Measurements from ENCODE around the gene G3BP2.
"Not testable (repeated sequence)": the region's sequence is repeated elsewhere in the genome, so short reads cannot be mapped to it uniquely, and the experiment has no call there.

G3BP2 gene

GRCh38 chr4:75673027-75673958 lies at the start of gene G3BP2:
Gene G3BP2, minus strand, starts transcription at chr4:75673411. Its CDS starts 11,386 bp downstream, at chr4:75662025.
- peak; percentile 91 for DNase-seq

GRCh38 chr4:75722417-75722816 lies 49.2 kb upstream of the G3BP2 start:
- DNase-seq: no peak

GRCh38 chr4:75718529-75718928 lies 45.3 kb upstream of the G3BP2 start:
- no peak for DNase-seq

GRCh38 chr4:75717408-75717807 lies 44.2 kb upstream of the G3BP2 start:
- DNase-seq: no peak

DNA sequence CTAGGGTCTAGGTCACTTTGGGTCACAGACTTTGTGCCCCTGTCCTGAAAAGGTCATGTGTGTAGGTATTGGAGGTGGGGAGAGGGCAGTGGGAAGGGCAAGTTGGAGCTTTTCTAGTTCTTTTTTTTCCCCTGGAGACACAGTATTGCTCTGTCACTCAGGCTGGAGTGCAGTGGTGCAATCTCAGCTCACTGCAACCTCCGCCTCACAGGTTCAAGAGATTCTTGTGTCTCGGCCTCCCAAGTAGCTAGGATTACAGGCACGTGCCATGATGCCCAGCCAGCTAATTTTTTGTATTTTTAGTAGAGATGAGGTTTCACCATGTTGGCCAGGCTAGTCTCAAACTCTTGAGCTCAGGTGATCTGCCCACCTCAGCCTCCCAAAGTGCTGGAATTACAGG lies 42.8 kb upstream of the G3BP2 start:
- not testable (repeated sequence) for DNase-seq

DNA sequence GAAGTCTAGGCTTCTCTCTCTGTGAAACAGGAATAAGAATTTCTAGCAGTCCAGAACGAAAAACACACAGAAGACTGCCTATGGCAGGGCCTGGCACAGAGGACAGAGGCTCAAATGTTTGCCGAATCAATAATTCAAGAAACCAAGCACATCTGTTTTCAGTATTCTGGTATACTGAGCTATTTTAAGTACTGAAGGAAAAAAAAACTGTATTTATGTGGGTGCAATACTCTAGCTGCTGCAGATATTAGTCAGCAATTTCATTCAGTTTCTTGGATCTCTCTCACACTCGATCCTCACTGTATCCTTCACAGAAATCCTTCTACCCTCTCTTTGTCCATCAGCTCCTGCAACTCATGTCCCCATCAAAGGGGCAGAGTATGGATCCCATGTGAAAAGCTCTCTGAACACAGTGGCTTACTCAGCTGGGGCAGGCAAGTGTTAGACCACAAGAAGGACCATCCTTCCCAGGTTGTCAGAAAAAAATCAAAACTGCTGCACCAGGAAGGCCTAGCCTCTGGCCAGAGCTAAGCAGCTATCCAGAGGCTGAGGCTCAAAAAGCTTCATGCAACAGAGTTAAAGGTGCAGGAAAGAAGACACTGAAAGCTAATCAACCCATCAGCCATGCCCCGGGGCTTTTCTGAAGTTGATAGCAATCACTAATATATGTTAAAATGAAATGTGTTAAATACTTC lies 42.0 kb upstream of the G3BP2 start:
- no peak for DNase-seq

DNA sequence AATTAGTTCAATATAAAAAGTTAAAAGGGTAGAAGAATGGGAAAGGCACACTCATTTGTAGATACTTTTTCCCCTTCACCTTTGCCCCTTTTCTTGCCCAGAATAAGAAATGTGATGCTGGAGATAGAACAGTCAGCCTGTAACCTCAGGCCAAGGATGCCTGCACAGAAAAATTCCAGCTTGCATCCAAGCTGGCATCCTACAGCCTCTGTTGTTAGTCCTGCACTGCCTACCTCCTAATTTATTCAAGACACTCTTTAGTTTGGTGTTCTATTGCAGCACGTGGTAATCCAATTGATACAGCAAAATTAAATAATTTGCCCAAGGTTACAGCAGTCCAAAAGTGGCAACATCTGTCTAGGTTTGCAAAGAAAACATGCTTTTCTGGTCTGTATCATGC lies 41.5 kb upstream of the G3BP2 start:
- no peak for DNase-seq

DNA sequence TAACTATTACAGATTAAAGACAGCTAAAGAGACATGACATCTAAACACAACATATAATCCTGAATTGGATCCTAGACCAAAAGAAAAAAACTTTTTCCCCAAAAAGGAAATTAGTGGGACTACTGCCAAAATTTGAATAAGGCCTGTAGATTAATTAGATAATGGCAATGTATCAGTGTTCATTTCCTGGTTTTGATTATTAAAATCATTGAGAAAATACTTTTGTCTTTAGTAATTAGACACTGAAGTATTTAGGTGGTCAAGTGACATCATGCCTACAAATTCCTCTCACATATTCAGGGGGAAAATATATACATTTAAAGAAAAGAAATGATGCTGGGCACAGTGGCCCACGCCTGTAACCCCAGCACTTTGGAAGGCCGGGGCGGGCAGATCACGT lies 40.8 kb upstream of the G3BP2 start:
- DNase-seq: no peak

- DNase-seq: no peak
Measured at GRCh38 chr4:75710246-75710645, 37.0 kb upstream of the G3BP2 start.

DNA sequence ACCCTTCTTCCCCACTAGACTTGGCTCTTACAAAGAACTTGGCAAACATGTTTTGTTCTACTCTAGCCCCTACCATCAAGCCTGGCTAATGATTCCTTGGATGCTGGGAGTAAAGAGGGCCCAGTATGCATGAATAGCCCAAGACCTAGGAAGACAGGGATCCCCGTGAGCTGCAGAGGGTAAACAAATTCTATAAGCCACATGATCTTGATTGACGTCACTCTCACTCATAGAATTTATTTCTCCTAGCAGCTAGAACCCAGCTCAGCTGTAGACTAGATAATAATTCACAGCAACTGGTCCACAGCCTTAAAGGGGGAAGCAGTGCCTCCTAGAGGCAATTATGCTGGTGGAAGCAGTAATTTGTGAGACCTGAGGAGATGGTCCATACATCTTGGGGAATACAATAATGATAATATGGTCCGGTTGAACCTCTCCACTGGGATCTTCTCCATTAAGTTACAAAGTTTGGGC lies 35.0 kb upstream of the G3BP2 start:
- no peak for DNase-seq

DNA sequence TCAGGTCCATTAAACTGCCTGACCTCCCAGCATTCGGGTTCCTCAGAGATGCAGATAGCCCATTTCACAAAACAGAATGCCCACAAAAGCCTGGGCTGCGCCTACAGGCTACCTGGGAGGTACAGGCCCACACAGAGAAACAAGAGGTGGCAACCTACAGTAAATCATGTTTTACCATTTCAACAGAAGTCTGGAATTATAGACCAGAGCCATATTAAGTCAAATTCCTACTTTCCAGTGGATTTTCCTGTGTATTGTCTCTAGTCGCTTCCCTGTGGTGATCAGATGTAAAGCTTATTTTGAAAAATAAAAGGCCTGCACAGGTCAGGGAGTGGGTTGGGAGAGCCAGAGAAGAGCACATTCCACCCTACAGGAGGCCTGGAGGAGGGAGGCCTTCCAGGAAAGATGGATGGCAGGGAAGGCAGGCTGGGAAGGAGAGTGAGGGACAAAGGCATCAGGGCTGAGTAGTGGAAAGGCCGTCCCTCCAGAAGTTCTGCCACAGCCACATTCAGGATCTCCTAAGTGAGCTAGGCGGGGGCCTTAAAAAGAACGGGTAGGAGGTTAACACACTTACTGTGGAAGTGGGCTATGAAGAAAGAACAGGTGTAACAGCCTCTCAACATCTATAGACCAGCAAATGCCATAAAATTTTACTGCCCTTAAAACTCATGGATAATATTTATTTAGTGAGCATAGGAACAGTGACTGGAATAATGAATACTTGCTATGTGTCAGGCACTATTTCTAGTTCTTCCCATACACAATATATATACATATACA lies 32.2 kb upstream of the G3BP2 start:
- DNase-seq: no peak

DNA sequence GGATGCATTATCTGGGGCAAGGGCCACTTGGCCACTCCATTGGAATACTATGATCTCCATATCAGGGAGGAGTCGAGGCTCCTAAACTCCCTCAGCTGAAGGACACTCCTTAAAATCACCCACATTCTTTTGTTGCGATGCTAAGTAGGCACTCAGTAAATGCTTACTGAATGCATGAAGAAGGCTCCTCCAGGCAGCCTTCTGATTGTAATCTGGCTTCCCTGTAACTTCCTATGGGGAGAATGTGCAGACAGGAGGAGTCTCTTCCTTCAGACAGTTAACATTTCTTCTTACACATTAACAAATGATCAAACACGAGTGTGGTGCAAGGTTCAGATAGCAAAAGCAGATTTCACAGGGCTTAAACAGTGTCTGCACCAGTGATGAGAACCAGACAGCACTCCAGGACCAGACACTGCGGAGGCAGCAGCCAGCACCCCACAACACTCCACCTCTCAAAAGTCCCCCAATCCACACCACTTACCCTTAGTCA lies 29.8 kb upstream of the G3BP2 start:
- DNase-seq: no peak

DNA sequence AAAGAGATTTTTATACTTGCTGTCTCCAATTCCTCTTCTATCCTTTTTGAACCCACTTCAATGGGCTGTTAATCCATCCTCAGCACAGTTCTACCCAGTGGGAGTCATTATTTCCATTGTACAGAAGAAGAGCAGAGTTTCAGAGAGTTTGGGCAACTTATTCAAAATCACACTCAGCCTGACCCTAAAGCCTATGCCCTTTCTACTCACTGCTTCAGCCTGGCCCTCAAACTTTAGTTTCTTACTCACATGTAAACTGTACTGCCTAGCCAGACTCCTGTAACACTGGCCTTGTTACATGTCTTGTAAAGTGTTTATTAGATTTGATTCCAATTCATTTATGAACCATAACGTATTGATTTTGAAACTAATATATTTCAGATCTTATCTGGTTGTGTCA lies 26.1 kb upstream of the G3BP2 start:
- DNase-seq: no peak

GRCh38 chr4:75698963-75699228 lies 25.7 kb upstream of the G3BP2 start:
- DNase-seq: no peak

DNA sequence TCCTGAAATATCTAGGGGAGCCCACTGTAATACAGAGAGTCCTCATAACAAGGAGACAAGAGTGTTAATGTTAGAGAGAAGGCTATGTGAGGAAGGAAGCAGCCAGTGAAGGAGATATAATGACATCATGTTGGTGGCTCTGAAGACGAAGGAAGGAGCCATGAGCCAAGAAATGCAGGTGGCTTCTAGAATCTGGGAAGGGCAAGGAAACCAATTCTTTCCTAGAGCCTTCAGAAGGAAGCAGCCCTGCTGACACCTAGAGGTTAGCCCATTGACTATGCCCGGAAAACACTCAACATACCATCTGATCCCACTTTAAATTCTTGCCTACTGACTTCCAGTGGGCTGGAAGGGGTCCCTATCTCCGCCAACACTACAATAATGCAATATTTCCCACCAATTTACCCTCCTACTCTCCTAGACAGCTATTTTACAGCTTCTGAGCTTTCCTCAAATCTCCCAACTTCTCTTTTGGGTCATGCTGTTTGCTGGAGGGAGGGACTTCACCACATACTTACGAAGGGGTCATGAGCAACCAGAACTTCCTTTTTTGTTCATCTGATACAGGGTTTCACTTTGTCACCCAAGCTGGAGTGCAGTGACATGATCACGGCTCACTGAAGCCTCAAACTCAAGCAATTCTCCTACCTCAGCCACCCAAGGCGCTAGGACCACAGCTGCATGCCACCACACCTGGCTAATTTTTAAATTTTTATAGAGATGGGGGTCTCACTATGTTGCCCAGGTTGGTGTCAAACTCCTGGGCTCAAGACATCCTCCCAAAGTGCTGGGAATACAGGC lies 25.2 kb upstream of the G3BP2 start:
- no peak for DNase-seq

DNA sequence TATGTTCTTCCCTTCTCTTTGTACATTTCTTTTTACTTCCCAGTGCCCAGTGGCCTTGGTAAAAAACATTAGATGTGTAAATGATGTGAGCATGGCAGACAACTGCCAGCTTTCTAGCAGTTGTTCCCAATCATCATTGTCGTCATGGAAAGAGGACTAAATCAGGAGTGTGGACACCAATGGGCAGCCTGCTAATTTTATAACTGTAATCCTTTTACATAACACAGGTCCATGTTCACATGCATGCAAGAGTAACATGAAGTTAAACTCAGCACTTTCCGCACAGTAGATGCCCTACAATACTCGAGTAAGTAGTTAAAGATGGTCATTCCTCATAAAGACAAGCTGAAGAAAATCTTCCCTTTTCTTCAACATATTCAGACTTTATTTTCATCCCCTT lies 23.4 kb upstream of the G3BP2 start:
- DNase-seq: no peak

GRCh38 chr4:75696071-75696470 lies 22.9 kb upstream of the G3BP2 start:
- DNase-seq: no peak

GRCh38 chr4:75692066-75692465 lies 18.9 kb upstream of the G3BP2 start:
- DNase-seq: not testable (repeated sequence)

DNA sequence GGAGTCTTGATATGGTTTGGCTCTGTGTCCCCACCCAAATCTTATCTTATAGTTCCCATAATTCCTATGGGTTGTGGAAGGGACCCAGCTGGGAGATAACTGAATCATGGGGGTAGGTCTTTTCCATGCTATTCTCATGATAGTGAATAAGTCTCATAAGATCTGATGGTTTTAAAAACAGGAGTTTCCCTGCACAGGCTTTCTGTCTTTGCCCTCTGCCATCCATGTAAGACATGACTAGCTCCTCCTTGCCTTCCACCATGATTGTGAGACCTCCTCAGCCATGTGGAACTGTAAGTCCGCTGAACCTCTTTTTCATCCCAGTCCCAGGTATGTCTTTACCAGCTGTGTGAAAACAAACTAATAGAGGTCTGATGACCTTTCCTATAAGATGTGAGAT lies 13.9 kb upstream of the G3BP2 start:
- not testable (repeated sequence) for DNase-seq

DNA sequence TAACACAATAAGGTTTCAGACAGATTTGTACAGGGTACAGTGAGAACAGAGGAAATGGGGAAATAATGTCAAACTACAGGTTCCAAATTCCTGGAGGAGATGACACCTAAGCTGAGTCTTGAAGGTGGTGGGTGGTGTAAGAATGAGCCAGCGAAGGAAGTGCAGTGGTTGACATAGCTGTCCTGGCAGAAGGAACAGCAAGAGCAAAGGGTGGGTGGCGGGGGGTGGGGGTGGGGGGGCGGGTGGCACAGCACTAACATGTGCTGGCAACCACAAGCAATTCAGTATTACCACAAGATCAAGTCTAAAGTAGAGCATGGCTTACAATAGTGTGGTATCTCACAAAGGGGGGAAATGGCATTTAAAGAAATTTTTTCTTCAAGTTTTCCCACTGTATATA lies 13.1 kb upstream of the G3BP2 start:
- no peak for DNase-seq

- DNase-seq: no peak
Measured at GRCh38 chr4:75685546-75686189, 12.5 kb upstream of the G3BP2 start.

All from amniotic stem cell (primary cell).